GM23248 (cell line): ENCODE results near the gene TWNK. TPM values are rescaled to one million over a fixed set of nuclear protein-coding genes. Genes with fewer than 3 reads are reported as not detected.

ENCODE experiments used
- DNase-seq: peaks from one replicate; pipeline ENCODE4 v3.0.0-alpha.2; 2015
- H2AFZ ChIP-seq: fragments of 200-600 bp; sonication (generic); 2 replicates; pipeline ENCODE4 v1.6.1; 2016; ENCODE audit warnings: antibody characterized with exemption
- H3F3A ChIP-seq: fragments of 200-600 bp; sonication (generic); 2 replicates; pipeline ENCODE4 v1.6.1; 2016; ENCODE audit warnings: mild to moderate bottlenecking, antibody characterized with exemption, mixed run types; ENCODE audit not compliant: insufficient read depth
- H3K27ac ChIP-seq: fragments of 200-600 bp; sonication (generic); 2 replicates; pipeline ENCODE4 v1.5.1; 2016; ENCODE audit warnings: mild to moderate bottlenecking
- H3K27me3 ChIP-seq: fragments of 200-600 bp; sonication (generic); replicated peaks from 2 replicates; pipeline ENCODE4 v1.6.1; 2016; ENCODE audit warnings: mild to moderate bottlenecking; ENCODE audit not compliant: insufficient read depth
- H3K36me3 ChIP-seq: fragments of 200-600 bp; sonication (generic); 2 replicates; pipeline ENCODE4 v1.6.1; 2016; ENCODE audit warnings: low read depth, mild to moderate bottlenecking
- H3K4me1 ChIP-seq: fragments of 200-600 bp; sonication (generic); 2 replicates; pipeline ENCODE4 v1.6.1; 2016; ENCODE audit warnings: mild to moderate bottlenecking; ENCODE audit not compliant: insufficient read depth
- H3K4me2 ChIP-seq: fragments of 200-600 bp; sonication (generic); one replicate; pipeline ENCODE4 v1.6.1; 2016; ENCODE audit warnings: mild to moderate bottlenecking; ENCODE audit not compliant: unreplicated experiment
- H3K4me3 ChIP-seq: fragments of 200-600 bp; sonication (generic); 2 replicates; pipeline ENCODE4 v1.5.1; 2016; ENCODE audit warnings: mild to moderate bottlenecking
- H3K79me2 ChIP-seq: fragments of 200-600 bp; sonication (generic); 2 replicates; pipeline ENCODE4 v1.6.1; 2016; ENCODE audit warnings: mild to moderate bottlenecking; ENCODE audit not compliant: insufficient read depth
- H3K9ac ChIP-seq: fragments of 200-600 bp; sonication (generic); 2 replicates; pipeline ENCODE4 v1.6.1; 2016; ENCODE audit warnings: mild to moderate bottlenecking
- H3K9me2 ChIP-seq: fragments of 200-600 bp; sonication (generic); 2 replicates; pipeline ENCODE4 v1.6.1; 2016; ENCODE audit warnings: mixed run types, mild to moderate bottlenecking, moderate library complexity; ENCODE audit not compliant: insufficient read depth
- H3K9me3 ChIP-seq: fragments of 200-600 bp; sonication (generic); one replicate; pipeline ENCODE4 v1.6.1; 2017; ENCODE audit warnings: low read depth
- H4K20me1 ChIP-seq: fragments of 200-600 bp; sonication (generic); 2 replicates; pipeline ENCODE4 v1.6.0; 2016; ENCODE audit not compliant: insufficient read depth
- EZH2 ChIP-seq: fragments of 200-600 bp; sonication (generic); IDR thresholded peaks from 2 replicates; pipeline ENCODE4 v1.6.1; 2018; ENCODE audit warnings: antibody characterized with exemption, mild to moderate bottlenecking; ENCODE audit not compliant: insufficient read depth, poor library complexity, severe bottlenecking
- EZH2phosphoT487 ChIP-seq: fragments of 200-600 bp; sonication (generic); IDR thresholded peaks from 2 replicates; pipeline ENCODE4 v1.6.1; 2018; ENCODE audit warnings: antibody characterized with exemption, moderate library complexity, mild to moderate bottlenecking, low read depth; ENCODE audit not compliant: insufficient read depth
- WGBS, 2 experiments: methylation state at CpG; one replicate each; pipeline ENCODE4 v1.1.6; 2015 to 2017; ENCODE audit warnings: low lambda C conversion rate in 2 of 2, low coverage in 1 of 2; ENCODE audit errors: missing lambda C conversion rate in 2 of 2; 5-methylcytosine and 5-hydroxymethylcytosine counted together
- in situ Hi-C: fragments of 300-500 bp; cut with MboI; formaldehyde crosslinking; loops from 2 replicates; pipeline ENCODE4 v1.15.0; 2020
- polyA plus RNA-seq: library from polyadenylated mRNA; unstranded; fragments of >200 nt; fragmentation: Nextera tagmentation; extraction: Ambion mirVana; gene quantifications from 2 replicates; pipeline ENCODE4 v1.2.1, GENCODE V29; 2016
- total RNA-seq: library from RNA; depleted of rRNA; stranded (reverse); fragments of >200 nt; shearing (Covaris generic); gene quantifications from 2 replicates; pipeline ENCODE4 v1.2.3, GENCODE V29; 2014

Gene TWNK
- total and polyA plus RNA-seq, 2 experiments from 2014 or later, result 4.4 TPM

- Histone ChIP-seq H2AFZ (no peak overlapping the region), H3K36me3 (peaks cover 23% of the 10 kb centered on the region), H3K4me2 (no peak overlapping the region), H3K79me2 (peaks cover 11% of the 10 kb centered on the region), H3K4me1 (peaks cover 13% of the 10 kb centered on the region), H3K27me3 (no peaks in the 10 kb centered on the region), H4K20me1 (no peaks in the 10 kb centered on the region), H3K27ac (no peak overlapping the region), H3K9me2 (no peaks in the 10 kb centered on the region), H3K9me3 (no peaks in the 10 kb centered on the region), H3F3A (peaks cover 44% of the 10 kb centered on the region), H3K9ac (no peak overlapping the region; the same call in 1 of the 2 replicates), H3K4me3 (no peak overlapping the region)
- in situ Hi-C loops, result no loop called here
- TF ChIP-seq EZH2phosphoT487, result no peak
- no peak for TF ChIP-seq EZH2
- WGBS, 2 experiments, result 58 to 71% methylated on average over 2 of the region's 2 CpGs
- no peak for DNase-seq
Measured at GRCh38 chr10:101040851-101041250, 53.5 kb downstream of the TWNK start.

- peak overlapping the region; percentile 95; the same call in 1 of the 2 replicates for H3K27ac ChIP-seq
Measured at GRCh38 chr10:101041252-101041761, 54.0 kb downstream of the TWNK start.

GRCh38 chr10:101042118-101042517 lies 54.8 kb downstream of the TWNK start:
- in situ Hi-C loops, result no loop called here

More at GRCh38 chr10:101041252-101041761, 54.0 kb downstream of the TWNK start:
- WGBS, 2 experiments, result 20 to 22% methylated on average over 5 to 6 of the region's 6 CpGs
- Histone ChIP-seq H3K27me3 (no peaks in the 10 kb centered on the region), H3K9me2 (no peaks in the 10 kb centered on the region), H3F3A (peaks cover 44% of the 10 kb centered on the region), H3K36me3 (peaks cover 18% of the 10 kb centered on the region), H3K9ac (no peak overlapping the region; the same call in 1 of the 2 replicates), H2AFZ (no peak overlapping the region), H3K4me2 (no peak overlapping the region), H3K9me3 (no peaks in the 10 kb centered on the region), H4K20me1 (no peaks in the 10 kb centered on the region), H3K4me3 (no peak overlapping the region), H3K79me2 (peaks cover 6% of the 10 kb centered on the region), H3K4me1 (peaks cover 13% of the 10 kb centered on the region)
- TF ChIP-seq EZH2phosphoT487 (no peak), EZH2 (no peak)
- in situ Hi-C loops, result no loop called here
- DNase-seq, result peak; percentile 92

GRCh38 chr10:101042667-101043362 lies 55.5 kb downstream of the TWNK start:
- no peaks in the 10 kb centered on the region for H4K20me1 ChIP-seq
- no peaks in the 10 kb centered on the region; the same call in none of the 2 replicates for H3K27me3 ChIP-seq
- H2AFZ ChIP-seq, result peak overlapping the region; percentile 99
- H3K4me1 ChIP-seq, result peaks cover 13% of the 10 kb centered on the region
- peak overlapping the region; percentile 93 for H3K9ac ChIP-seq
- DNase-seq, result peak; percentile 97
- peak overlapping the region; percentile 87 for H3K4me3 ChIP-seq
- no peaks in the 10 kb centered on the region for H3K9me3 ChIP-seq
- peak overlapping the region; percentile 95 for H3K27ac ChIP-seq
- H3F3A ChIP-seq, result peaks cover 40% of the 10 kb centered on the region
- WGBS, 2 experiments, result 0 to 1% methylated on average over 37 to 40 of the region's 40 CpGs
- H3K36me3 ChIP-seq, result peaks cover 6% of the 10 kb centered on the region
- in situ Hi-C loops, result no loop called here
- peak overlapping the region; percentile 100 for H3K4me2 ChIP-seq
- H3K9me2 ChIP-seq, result no peaks in the 10 kb centered on the region
- no peak for TF ChIP-seq EZH2phosphoT487
- no peak for TF ChIP-seq EZH2
- no peaks in the 10 kb centered on the region for H3K79me2 ChIP-seq

More at GRCh38 chr10:101042118-101042517, 54.8 kb downstream of the TWNK start:
- peaks cover 44% of the 10 kb centered on the region for H3F3A ChIP-seq
- H3K27ac ChIP-seq, result peak overlapping the region; percentile 95
- H3K9ac ChIP-seq, result peak overlapping the region; percentile 93
- no peak for DNase-seq
- H3K36me3 ChIP-seq, result peaks cover 12% of the 10 kb centered on the region
- H3K4me3 ChIP-seq, result peak overlapping the region; percentile 87
- H3K9me2 ChIP-seq, result no peaks in the 10 kb centered on the region
- TF ChIP-seq EZH2 (no peak), EZH2phosphoT487 (no peak)
- H4K20me1 ChIP-seq, result no peaks in the 10 kb centered on the region
- no peaks in the 10 kb centered on the region; the same call in 1 of the 2 replicates for H3K27me3 ChIP-seq
- H3K9me3 ChIP-seq, result no peaks in the 10 kb centered on the region
- peaks cover 13% of the 10 kb centered on the region for H3K4me1 ChIP-seq
- H2AFZ ChIP-seq, result peak overlapping the region; percentile 99; the same call in 1 of the 2 replicates
- no peaks in the 10 kb centered on the region for H3K79me2 ChIP-seq
- WGBS, 2 experiments, result 37 to 39% methylated on average over 4 of the region's 4 CpGs
- peak overlapping the region; percentile 100 for H3K4me2 ChIP-seq
